Measurements from ENCODE around the gene TJAP1. TPM values are rescaled to one million over a fixed set of nuclear protein-coding genes. Genes with fewer than 3 reads are reported as not detected.
"Not testable (repeated sequence)": the region's sequence is repeated elsewhere in the genome, so short reads cannot be mapped to it uniquely, and the experiment has no call there.

The TJAP1 gene
- total RNA-seq, 2 donors from 2014 or later: 15.8 to 22.0 TPM

- no peak overlapping the region for H3K27ac ChIP-seq
- no peaks in the 10 kb centered on the region for H3K4me1 ChIP-seq
- no peak for TF ChIP-seq CTCF (IDR thresholded peaks at IDR 0.05)
- H3K9me3 ChIP-seq: no peaks in the 10 kb centered on the region
- no peak overlapping the region for H3K4me3 ChIP-seq
- no peaks in the 10 kb centered on the region for H3K36me3 ChIP-seq
- H3K27me3 ChIP-seq: no peaks in the 10 kb centered on the region
- DNase-seq (ENCODE audit: low spot score): no peak
These were observed 15.4 kb upstream of the TJAP1 start for GRCh38 chr6:43461936-43462335.

GRCh38 chr6:43464337-43464736 lies 13.0 kb upstream of the TJAP1 start:
- Histone ChIP-seq H3K27me3 (no peaks in the 10 kb centered on the region), H3K9me3 (no peaks in the 10 kb centered on the region), H3K4me1 (peaks cover 0 to 5% of the 10 kb centered on the region in 2 donors), H3K36me3 (no peaks in the 10 kb centered on the region), H3K27ac (no peak overlapping the region), H3K4me3 (no peak overlapping the region)
- TF ChIP-seq CTCF (IDR thresholded peaks at IDR 0.05): no peak
- no peak for DNase-seq (ENCODE audit: low spot score)

GRCh38 chr6:43465948-43466347 lies 11.4 kb upstream of the TJAP1 start:
- no peak overlapping the region for H3K27ac ChIP-seq
- H3K27me3 ChIP-seq: no peaks in the 10 kb centered on the region
- peaks cover 0 to 7% of the 10 kb centered on the region in 2 donors for H3K4me1 ChIP-seq
- no peak for DNase-seq (ENCODE audit: low spot score)
- H3K4me3 ChIP-seq: no peak overlapping the region
- H3K36me3 ChIP-seq: no peaks in the 10 kb centered on the region
- TF ChIP-seq CTCF (IDR thresholded peaks at IDR 0.05): no peak
- H3K9me3 ChIP-seq: no peaks in the 10 kb centered on the region

DNA sequence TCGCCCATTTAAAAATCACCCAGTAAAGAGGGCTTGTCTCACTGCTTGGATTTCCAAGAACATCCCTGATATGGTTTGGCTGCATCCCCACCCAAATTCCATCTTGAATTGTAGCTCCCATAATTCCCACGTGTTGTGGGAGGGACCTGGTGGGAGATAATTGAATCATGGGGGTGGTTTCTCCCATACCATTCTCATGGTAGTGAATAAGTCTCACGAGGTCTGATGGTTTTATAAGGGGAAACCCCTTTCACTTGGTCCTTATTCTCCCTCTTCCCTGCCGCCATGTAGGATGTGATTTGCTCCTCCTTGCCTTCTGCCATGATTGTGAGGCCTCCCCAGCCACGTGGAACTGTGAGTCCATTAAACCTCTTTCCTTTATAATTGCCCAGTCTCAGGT lies 10.1 kb upstream of the TJAP1 start:
- H3K4me1 ChIP-seq; H3K9me3 ChIP-seq; H3K4me3 ChIP-seq; DNase-seq (ENCODE audit: low spot score); H3K27ac ChIP-seq; H3K36me3 ChIP-seq; H3K27me3 ChIP-seq: not testable (repeated sequence)

- no peaks in the 10 kb centered on the region for H3K27me3 ChIP-seq
- no peak overlapping the region for H3K4me3 ChIP-seq
- peaks cover 0 to 7% of the 10 kb centered on the region in 2 donors for H3K4me1 ChIP-seq
- no peak overlapping the region for H3K27ac ChIP-seq
- TF ChIP-seq CTCF (IDR thresholded peaks at IDR 0.05): no peak
- no peak for DNase-seq (ENCODE audit: low spot score)
- H3K9me3 ChIP-seq: no peaks in the 10 kb centered on the region
- H3K36me3 ChIP-seq: no peaks in the 10 kb centered on the region
These were observed 9.6 kb upstream of the TJAP1 start for GRCh38 chr6:43467752-43468151.

GRCh38 chr6:43468240-43468639 lies 9.1 kb upstream of the TJAP1 start:
- Histone ChIP-seq H3K27ac (peak overlapping the region in 1 of 2 donors; percentile 19), H3K4me1 (peaks cover 0 to 7% of the 10 kb centered on the region in 2 donors), H3K4me3 (no peak overlapping the region), H3K9me3 (no peaks in the 10 kb centered on the region), H3K27me3 (no peaks in the 10 kb centered on the region), H3K36me3 (no peaks in the 10 kb centered on the region)
- no peak for TF ChIP-seq CTCF (IDR thresholded peaks at IDR 0.05)
- DNase-seq (ENCODE audit: low spot score): no peak
